HepG2 (cell line): ENCODE results near the gene TNP2. TPM values are rescaled to one million over a fixed set of nuclear protein-coding genes. Genes with fewer than 3 reads are reported as not detected.

Source experiments
- CHCHD3 ChIP-seq: sonication (generic); formaldehyde crosslinking; IDR thresholded peaks from 2 replicates; pipeline ENCODE4 v1.8.0; 2022; ENCODE audit warnings: mild to moderate bottlenecking, missing genetic modification reagents, moderate library complexity
- FOXK2 ChIP-seq: fragments of 450-650 bp; IDR thresholded peaks from 2 replicates; pipeline ENCODE4 v1.6.1; 2016
- GABPA ChIP-seq, 2 experiments: IDR thresholded peaks; 2 replicates each; pipeline ENCODE4 v1.6.1; 2011 to 2016; ENCODE audit warnings: low read depth in 2 of 2, low read length in 1 of 2, missing biosample characterization in 1 of 2, missing genetic modification characterization in 1 of 2
- IKZF1 ChIP-seq: fragments of 450-650 bp; IDR thresholded peaks from 2 replicates; pipeline ENCODE4 v1.7.1; 2016
- KMT2B ChIP-seq: IDR thresholded peaks from 2 replicates; pipeline ENCODE4 v1.6.1; 2016; ENCODE audit warnings: missing genetic modification reagents, missing compliant biosample characterization
- MAFF ChIP-seq: IDR thresholded peaks from 2 replicates; pipeline ENCODE4 v1.6.1; 2011; ENCODE audit warnings: low read depth, low read length, improper control_type of control experiment
- NCOA2 ChIP-seq: sonication (generic); formaldehyde crosslinking; IDR thresholded peaks from 2 replicates; pipeline ENCODE4 v1.8.0; 2022; ENCODE audit warnings: inconsistent platforms
- NFIB ChIP-seq: sonication (generic); formaldehyde crosslinking; IDR thresholded peaks from 2 replicates; pipeline ENCODE4 v1.9.0; 2021; ENCODE audit warnings: missing genetic modification reagents, mild to moderate bottlenecking, borderline replicate concordance
- ZBTB1 ChIP-seq: sonication (generic); formaldehyde crosslinking; IDR thresholded peaks from 2 replicates; pipeline ENCODE4 v1.4.0; 2020; ENCODE audit warnings: missing genetic modification reagents, borderline replicate concordance
- ZNF10 ChIP-seq: sonication (generic); formaldehyde crosslinking; IDR thresholded peaks from 2 replicates; pipeline ENCODE4 v1.4.0; 2020; ENCODE audit warnings: mild to moderate bottlenecking, low read depth, missing genetic modification reagents, borderline replicate concordance
- ZNF670 ChIP-seq: sonication (generic); formaldehyde crosslinking; IDR thresholded peaks from 2 replicates; pipeline ENCODE4 v1.8.0; 2022; ENCODE audit warnings: mild to moderate bottlenecking, missing genetic modification reagents, borderline replicate concordance
- ZNF772 ChIP-seq: sonication (generic); formaldehyde crosslinking; IDR thresholded peaks from 2 replicates; pipeline ENCODE4 v1.5.0; 2020; ENCODE audit warnings: mild to moderate bottlenecking, missing genetic modification reagents
- polyA plus RNA-seq, 8 experiments: library from polyadenylated mRNA; depleted of rRNA in 3 of 8; stranded (reverse) in 7 of 8; unstranded in 1 of 8; fragments of >200 nt; fragmentation: Illumina TruSeq in 4 of 8; extraction: Trizol in 4 of 8; gene quantifications; 2 replicates each; pipeline versions ENCODE4 v1.2.1 to v1.2.3, GENCODE V29; 2011 to 2016; ENCODE audit warnings: low read depth in 4 of 8, missing spikeins in 1 of 8, mixed read lengths in 1 of 8; ENCODE audit not compliant: insufficient read depth in 1 of 8
- total RNA-seq, 5 experiments: library from RNA; depleted of rRNA; stranded (reverse); fragments of >200 nt; fragmentation: Illumina TruSeq; extraction: Trizol; gene quantifications; 2 replicates each; pipeline ENCODE4 v1.2.3, GENCODE V29; 2016; ENCODE audit warnings: low read depth in 1 of 5
- TF ChIP-seq, protein P1 (sequence below): sonication (generic); formaldehyde crosslinking; IDR thresholded peaks from 2 replicates; pipeline ENCODE4 v1.9.0; 2021; ENCODE audit warnings: missing genetic modification reagents, borderline replicate concordance
- TF ChIP-seq, protein P2 (sequence below): sonication (generic); formaldehyde crosslinking; IDR thresholded peaks from 2 replicates; pipeline ENCODE4 v1.8.1; 2023; ENCODE audit warnings: mild to moderate bottlenecking, moderate library complexity, missing genetic modification reagents
- TF ChIP-seq, protein P3 (sequence below): sonication (generic); formaldehyde crosslinking; IDR thresholded peaks from 2 replicates; pipeline ENCODE4 v1.4.0; 2020; ENCODE audit warnings: missing genetic modification reagents
- TF ChIP-seq, protein P4 (sequence below): sonication (generic); formaldehyde crosslinking; IDR thresholded peaks from 2 replicates; pipeline ENCODE4 v1.8.0; 2022; ENCODE audit warnings: mild to moderate bottlenecking, missing genetic modification reagents
- TF ChIP-seq, protein P5 (sequence below), 2 experiments: IDR thresholded peaks; 2 replicates each; pipeline ENCODE4 v1.6.1; 2011 to 2012; ENCODE audit warnings: low read length in 2 of 2, borderline replicate concordance in 1 of 2, low read depth in 1 of 2, mild to moderate bottlenecking in 1 of 2, moderate library complexity in 1 of 2

The TNP2 gene
- total and polyA plus RNA-seq, 2 of the 13 experiments (the other 11 are each of a cell fraction or from before 2014, with no cell fraction given), result not detected

DNA sequence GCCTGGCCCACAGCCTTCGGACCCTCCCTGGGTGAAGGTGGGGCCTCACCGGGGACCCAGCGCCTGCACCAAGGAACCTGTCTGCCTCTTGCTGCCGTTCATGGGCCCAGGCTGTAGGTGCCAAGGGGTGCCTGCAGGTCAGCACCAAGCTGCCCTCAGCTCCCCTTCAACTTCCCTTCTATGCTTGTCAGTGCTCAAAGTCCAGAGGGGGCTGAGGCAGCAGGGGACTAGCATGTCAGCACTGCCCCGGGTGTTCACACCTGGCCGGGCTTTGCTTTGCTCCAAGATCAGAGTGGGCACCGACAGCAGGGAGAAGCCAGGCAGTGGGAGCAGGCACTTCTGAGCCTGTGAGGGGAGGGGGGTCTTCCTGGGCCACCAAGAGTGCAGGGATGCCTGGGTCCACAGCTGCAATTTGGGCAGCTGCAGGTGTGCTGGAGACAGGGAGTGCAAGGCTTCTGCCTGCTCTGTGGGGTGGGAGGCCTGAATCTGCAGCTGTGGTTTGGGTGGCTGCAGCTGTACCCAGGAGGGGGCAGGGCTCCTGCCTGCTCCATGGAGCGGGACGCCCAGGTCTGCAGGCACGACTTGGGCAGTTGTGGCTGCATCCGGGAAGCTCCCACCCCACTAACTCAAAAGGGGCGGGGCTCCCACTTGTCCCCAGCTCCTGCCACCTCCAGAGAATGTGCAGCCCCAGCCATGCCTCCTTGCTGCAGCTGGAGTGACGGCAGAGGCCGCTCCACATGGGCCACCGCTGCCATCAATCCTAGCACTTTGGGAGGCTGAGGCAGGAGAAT, 39.6 kb upstream of the TNP2 start (continued):
- TF ChIP-seq, protein P1, sequence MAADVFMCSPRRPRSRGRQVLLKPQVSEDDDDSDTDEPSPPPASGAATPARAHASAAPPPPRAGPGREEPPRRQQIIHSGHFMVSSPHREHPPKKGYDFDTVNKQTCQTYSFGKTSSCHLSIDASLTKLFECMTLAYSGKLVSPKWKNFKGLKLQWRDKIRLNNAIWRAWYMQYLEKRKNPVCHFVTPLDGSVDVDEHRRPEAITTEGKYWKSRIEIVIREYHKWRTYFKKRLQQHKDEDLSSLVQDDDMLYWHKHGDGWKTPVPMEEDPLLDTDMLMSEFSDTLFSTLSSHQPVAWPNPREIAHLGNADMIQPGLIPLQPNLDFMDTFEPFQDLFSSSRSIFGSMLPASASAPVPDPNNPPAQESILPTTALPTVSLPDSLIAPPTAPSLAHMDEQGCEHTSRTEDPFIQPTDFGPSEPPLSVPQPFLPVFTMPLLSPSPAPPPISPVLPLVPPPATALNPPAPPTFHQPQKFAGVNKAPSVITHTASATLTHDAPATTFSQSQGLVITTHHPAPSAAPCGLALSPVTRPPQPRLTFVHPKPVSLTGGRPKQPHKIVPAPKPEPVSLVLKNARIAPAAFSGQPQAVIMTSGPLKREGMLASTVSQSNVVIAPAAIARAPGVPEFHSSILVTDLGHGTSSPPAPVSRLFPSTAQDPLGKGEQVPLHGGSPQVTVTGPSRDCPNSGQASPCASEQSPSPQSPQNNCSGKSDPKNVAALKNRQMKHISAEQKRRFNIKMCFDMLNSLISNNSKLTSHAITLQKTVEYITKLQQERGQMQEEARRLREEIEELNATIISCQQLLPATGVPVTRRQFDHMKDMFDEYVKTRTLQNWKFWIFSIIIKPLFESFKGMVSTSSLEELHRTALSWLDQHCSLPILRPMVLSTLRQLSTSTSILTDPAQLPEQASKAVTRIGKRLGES, result no peak
- TF ChIP-seq GABPA (IDR thresholded peaks at IDR 0.05; ENCODE audit: low read depth, low read length), result no peak
- TF ChIP-seq GABPA (CRISPR knock-in tag; IDR thresholded peaks at IDR 0.05; ENCODE audit: low read depth), result no peak
- TF ChIP-seq IKZF1, result no peak
- TF ChIP-seq, protein P2, sequence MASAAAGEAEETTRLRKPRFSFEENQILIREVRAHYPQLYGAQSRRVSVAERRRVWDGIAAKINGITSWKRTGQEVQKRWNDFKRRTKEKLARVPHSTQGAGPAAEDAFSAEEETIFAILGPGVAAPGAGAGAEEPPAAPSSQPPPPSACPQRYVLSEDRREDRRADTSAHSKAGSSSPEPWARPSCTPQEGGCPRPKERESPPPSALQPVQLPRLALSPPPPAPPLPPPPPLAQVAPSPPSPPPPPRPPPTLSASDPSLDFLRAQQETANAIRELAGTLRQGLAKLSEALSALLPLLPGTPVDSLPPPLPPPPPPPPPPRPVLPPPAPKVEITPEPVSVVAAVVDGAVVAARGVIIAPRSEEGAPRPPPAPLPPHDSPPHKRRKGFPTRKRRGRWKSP (CRISPR knock-in tag), result peak; percentile 80; the same call in 1 of the 2 replicates
- no peak for TF ChIP-seq ZNF670 (CRISPR knock-in tag)
- TF ChIP-seq MAFF, result 0 out of 2 replicates have a peak, but pooled peaks have one; percentile 12
- TF ChIP-seq, protein P3, sequence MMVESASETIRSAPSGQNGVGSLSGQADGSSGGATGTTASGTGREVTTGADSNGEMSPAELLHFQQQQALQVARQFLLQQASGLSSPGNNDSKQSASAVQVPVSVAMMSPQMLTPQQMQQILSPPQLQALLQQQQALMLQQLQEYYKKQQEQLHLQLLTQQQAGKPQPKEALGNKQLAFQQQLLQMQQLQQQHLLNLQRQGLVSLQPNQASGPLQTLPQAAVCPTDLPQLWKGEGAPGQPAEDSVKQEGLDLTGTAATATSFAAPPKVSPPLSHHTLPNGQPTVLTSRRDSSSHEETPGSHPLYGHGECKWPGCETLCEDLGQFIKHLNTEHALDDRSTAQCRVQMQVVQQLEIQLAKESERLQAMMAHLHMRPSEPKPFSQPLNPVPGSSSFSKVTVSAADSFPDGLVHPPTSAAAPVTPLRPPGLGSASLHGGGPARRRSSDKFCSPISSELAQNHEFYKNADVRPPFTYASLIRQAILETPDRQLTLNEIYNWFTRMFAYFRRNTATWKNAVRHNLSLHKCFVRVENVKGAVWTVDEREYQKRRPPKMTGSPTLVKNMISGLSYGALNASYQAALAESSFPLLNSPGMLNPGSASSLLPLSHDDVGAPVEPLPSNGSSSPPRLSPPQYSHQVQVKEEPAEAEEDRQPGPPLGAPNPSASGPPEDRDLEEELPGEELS (CRISPR knock-in tag), result peak; percentile 58
- TF ChIP-seq, protein P4, sequence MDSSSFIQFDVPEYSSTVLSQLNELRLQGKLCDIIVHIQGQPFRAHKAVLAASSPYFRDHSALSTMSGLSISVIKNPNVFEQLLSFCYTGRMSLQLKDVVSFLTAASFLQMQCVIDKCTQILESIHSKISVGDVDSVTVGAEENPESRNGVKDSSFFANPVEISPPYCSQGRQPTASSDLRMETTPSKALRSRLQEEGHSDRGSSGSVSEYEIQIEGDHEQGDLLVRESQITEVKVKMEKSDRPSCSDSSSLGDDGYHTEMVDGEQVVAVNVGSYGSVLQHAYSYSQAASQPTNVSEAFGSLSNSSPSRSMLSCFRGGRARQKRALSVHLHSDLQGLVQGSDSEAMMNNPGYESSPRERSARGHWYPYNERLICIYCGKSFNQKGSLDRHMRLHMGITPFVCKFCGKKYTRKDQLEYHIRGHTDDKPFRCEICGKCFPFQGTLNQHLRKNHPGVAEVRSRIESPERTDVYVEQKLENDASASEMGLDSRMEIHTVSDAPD, result 0 out of 2 replicates have a peak, but pooled peaks have one; percentile 51
- TF ChIP-seq, protein P5, sequence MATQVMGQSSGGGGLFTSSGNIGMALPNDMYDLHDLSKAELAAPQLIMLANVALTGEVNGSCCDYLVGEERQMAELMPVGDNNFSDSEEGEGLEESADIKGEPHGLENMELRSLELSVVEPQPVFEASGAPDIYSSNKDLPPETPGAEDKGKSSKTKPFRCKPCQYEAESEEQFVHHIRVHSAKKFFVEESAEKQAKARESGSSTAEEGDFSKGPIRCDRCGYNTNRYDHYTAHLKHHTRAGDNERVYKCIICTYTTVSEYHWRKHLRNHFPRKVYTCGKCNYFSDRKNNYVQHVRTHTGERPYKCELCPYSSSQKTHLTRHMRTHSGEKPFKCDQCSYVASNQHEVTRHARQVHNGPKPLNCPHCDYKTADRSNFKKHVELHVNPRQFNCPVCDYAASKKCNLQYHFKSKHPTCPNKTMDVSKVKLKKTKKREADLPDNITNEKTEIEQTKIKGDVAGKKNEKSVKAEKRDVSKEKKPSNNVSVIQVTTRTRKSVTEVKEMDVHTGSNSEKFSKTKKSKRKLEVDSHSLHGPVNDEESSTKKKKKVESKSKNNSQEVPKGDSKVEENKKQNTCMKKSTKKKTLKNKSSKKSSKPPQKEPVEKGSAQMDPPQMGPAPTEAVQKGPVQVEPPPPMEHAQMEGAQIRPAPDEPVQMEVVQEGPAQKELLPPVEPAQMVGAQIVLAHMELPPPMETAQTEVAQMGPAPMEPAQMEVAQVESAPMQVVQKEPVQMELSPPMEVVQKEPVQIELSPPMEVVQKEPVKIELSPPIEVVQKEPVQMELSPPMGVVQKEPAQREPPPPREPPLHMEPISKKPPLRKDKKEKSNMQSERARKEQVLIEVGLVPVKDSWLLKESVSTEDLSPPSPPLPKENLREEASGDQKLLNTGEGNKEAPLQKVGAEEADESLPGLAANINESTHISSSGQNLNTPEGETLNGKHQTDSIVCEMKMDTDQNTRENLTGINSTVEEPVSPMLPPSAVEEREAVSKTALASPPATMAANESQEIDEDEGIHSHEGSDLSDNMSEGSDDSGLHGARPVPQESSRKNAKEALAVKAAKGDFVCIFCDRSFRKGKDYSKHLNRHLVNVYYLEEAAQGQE (IDR thresholded peaks at IDR 0.05; ENCODE audit: borderline replicate concordance in 1 of 2, low read depth in 1 of 2, low read length in 2 of 2), result no peak; a peak in 1 of 4 replicates
- no peak for TF ChIP-seq ZNF10 (CRISPR knock-in tag)
- peak; percentile 10; the same call in 1 of the 2 replicates for TF ChIP-seq NFIB (CRISPR knock-in tag)
- TF ChIP-seq CHCHD3 (CRISPR knock-in tag), result peak; percentile 86
- TF ChIP-seq NCOA2 (CRISPR knock-in tag), result peak; percentile 25; the same call in 1 of the 2 replicates
- no peak for TF ChIP-seq ZNF772
- 0 out of 2 replicates have a peak, but pooled peaks have one; percentile 36 for TF ChIP-seq KMT2B
- no peak for TF ChIP-seq FOXK2
- no peak; the same call in 1 of the 2 replicates for TF ChIP-seq ZBTB1 (CRISPR knock-in tag)
